GM12875 (cell line): ENCODE results near the gene NCCRP1.

ENCODE experiments used
- H3K4me3 ChIP-seq: one replicate; pipeline ENCODE4 v1.5.1; 2011; ENCODE audit warnings: low read depth, low read length, control low read depth
- TF ChIP-seq, protein P1 (sequence below): IDR thresholded peaks from 2 replicates; pipeline ENCODE4 v1.5.1; 2011; ENCODE audit warnings: low read depth, mild to moderate bottlenecking, control low read depth, inconsistent platforms, low read length, moderate library complexity, borderline replicate concordance; ENCODE audit not compliant: insufficient read depth

NCCRP1 gene

DNA sequence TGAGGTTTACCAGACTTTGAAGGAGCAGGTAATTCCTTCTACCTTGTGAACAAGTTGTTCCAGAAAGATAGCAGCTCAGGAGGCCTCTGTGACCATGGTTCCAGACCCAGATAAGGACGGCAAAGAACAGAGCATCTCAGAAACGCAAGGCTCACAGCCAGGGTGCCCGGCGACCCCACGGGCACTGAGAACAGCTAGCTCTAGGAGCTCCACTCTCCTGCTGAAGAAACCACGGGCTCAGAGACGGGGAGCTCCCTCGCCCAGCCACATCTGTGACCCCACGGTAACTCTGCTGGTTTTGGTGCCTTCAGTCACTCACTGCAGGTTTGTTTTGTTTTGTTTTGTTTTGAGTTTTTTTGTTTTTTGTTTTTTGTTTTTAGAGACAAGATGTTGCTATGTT is 16.0 kb upstream of the NCCRP1 start:
- H3K4me3 ChIP-seq = no peak overlapping the region
- TF ChIP-seq, protein P1, sequence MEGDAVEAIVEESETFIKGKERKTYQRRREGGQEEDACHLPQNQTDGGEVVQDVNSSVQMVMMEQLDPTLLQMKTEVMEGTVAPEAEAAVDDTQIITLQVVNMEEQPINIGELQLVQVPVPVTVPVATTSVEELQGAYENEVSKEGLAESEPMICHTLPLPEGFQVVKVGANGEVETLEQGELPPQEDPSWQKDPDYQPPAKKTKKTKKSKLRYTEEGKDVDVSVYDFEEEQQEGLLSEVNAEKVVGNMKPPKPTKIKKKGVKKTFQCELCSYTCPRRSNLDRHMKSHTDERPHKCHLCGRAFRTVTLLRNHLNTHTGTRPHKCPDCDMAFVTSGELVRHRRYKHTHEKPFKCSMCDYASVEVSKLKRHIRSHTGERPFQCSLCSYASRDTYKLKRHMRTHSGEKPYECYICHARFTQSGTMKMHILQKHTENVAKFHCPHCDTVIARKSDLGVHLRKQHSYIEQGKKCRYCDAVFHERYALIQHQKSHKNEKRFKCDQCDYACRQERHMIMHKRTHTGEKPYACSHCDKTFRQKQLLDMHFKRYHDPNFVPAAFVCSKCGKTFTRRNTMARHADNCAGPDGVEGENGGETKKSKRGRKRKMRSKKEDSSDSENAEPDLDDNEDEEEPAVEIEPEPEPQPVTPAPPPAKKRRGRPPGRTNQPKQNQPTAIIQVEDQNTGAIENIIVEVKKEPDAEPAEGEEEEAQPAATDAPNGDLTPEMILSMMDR = no peak

DNA sequence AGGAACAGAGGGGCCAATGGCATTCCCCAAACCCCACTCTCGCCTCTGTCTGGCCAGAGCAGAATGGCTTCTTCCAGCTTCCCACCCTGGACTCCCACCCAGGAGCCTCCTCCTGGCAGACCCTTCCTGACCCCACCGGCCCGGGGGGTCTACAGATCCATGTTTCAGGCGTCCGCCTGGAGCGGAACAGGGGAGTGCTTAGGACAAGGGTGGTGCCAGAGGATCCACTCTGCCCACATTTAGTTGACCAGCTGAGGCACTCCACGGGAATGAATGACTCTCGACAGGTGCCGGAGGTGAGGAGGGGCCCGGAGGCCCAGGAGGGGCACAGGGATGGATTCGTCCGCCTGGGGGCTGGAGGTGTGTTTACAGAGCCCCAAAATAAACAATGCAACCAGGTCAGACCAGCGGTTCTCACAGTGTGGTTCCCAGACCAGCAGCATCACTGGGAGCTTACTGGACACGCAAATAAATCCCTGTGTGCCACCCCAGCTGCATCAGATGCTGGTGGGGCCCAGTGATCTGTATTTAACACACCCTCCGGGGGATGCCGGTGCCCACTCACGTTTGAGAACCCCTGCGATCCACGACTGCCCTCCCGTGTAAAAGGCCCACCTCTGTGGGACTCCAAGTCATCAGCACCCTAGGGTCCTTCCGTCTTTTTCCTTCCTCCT is 15.1 kb upstream of the NCCRP1 start:
- no peak overlapping the region for H3K4me3 ChIP-seq

DNA sequence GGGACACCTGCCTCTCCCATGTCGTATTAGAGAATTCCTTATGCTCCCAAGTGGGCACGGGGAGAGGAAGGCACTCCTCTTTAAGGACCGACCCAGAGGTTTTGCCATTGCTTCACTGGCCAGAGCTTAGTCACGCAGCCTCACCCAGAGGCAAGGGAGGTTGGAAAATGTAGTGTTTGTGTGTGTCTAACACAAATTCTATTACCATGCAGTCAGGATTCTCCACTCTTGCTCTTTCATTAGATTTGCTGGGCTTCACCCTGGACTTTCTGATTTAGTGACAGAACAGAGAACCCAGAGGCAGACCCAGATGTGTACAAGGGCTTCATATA is 14.6 kb upstream of the NCCRP1 start:
- TF ChIP-seq, protein P1 = no peak
- H3K4me3 ChIP-seq = no peak overlapping the region

More for the DNA sequence above, 15.1 kb upstream of the NCCRP1 start:
- TF ChIP-seq, protein P1 = no peak

DNA sequence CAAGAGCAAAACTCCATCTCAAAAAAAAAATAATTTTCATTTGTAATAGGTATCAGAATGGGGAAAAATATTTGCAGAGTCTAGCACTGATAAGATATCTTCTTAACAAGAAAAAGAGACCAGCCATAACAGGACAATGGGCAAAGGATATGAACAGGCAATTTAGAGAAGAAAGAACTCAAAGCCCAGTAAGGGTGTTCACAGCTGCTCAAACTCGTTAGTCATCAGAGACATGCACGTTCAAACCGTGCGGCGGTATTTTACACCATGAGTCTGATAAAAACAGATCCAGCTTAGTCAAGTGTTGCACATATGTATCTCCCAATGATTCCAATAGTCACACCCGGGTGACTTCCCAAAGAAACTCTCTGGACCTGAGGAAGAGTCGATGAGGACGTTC is 13.7 kb upstream of the NCCRP1 start:
- no peak overlapping the region for H3K4me3 ChIP-seq
- TF ChIP-seq, protein P1 = no peak

DNA sequence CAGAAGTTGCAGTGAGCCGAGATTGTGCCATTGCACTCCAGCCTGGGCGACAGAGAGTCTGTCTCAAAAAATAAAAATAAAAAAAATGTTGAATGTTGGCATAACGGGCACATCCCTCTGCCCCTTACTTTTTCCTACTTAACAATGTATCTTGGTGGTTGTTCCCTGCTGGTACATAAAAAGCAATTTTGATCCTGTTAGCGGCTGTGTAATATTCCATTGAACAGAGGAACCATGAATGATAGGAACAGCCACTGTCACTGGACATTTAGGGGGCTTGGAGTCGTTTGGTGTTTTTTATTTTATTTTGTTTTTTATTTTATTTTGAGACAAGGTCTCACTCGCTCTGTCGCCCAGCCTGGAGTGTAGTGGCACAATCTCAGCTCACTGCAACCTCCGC is 10.4 kb upstream of the NCCRP1 start:
- no peak overlapping the region for H3K4me3 ChIP-seq
- TF ChIP-seq, protein P1 = no peak

DNA sequence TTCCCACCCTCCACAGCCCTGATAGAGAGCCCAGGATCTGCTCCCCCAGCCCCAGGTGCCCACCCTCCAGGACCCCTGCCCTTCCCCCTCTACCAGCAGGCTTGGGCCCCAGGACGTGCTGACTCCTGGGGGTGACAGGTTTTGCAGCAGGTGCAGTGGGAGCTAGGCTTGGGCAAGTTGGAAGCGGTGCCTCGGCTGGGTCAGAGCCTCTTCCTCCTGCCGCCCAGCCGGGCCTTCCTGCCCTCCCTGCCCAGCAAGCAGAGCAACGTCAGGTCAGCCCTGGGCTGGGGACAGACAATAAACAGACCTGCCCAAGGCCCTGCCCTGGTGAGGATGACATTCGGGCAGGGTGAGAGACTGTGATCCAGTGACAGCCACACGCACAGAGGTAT is 9.2 kb upstream of the NCCRP1 start:
- H3K4me3 ChIP-seq = no peak overlapping the region
- TF ChIP-seq, protein P1 = no peak

DNA sequence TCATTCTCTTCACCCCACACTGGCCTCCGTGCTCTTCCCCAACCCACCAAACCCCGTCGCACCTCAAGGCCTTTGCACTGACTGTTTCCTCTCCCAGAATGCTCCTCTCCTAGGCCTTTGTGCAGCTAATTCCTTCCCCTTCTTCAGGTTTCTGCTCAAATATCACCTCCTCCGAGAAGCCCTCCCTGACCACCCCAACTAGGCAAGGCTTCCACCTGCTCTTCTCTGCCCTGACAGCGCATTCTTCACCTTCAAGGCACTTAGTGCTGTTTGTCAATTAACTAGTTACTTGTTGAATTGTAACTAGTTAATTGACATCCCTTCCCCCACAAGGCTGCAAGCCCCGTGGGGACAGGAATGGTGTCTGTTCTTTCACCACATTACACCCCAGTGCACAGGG is 7.8 kb upstream of the NCCRP1 start:
- TF ChIP-seq, protein P1 = no peak
- no peak overlapping the region for H3K4me3 ChIP-seq
